ENCODE data around the gene PPDPF. TPM values are rescaled to one million over a fixed set of nuclear protein-coding genes. Genes with fewer than 3 reads are reported as not detected.

Gene PPDPF
- polyA plus RNA-seq, 2 of the 4 experiments (the other 2 are of a cell fraction): 7.7 to 217 TPM

- ChIA-PET POLR2A (no interaction called here), CTCF (interaction anchor here (1.0 to 7.6 kb wide), 4 partner anchors 14 to 414 kb away, joined by 3 to 49 read pairs (median 4); partner anchors contain the start of genes PRPF6, PTK6 and SRMS)
- Histone ChIP-seq H3K4me2 (no peak overlapping the region), H3K9me3 (no peaks in the 10 kb centered on the region), H3K4me3 (no peak overlapping the region), H3K27ac (no peak overlapping the region), H3K4me1 (no peaks in the 10 kb centered on the region)
- FAIRE-seq: no peak
- WGBS (ENCODE audit: missing lambda C conversion rate): 89% methylated on average over 29 of the region's 46 CpGs
- no peak for TF ChIP-seq EHMT2 (IDR thresholded peaks at IDR 0.05; ENCODE audit: low read depth)
- TF ChIP-seq HEYL (CRISPR knock-in tag; IDR thresholded peaks at IDR 0.05): no peak
- TF ChIP-seq EP300 (IDR thresholded peaks at IDR 0.05): no peak
- TF ChIP-seq PBX3 (IDR thresholded peaks at IDR 0.05): no peak
- no peak for TF ChIP-seq HDAC2 (IDR thresholded peaks at IDR 0.05)
- TF ChIP-seq CBX8 (IDR thresholded peaks at IDR 0.05): no peak
- no peak for TF ChIP-seq GATA3 (IDR thresholded peaks at IDR 0.05; ENCODE audit: borderline replicate concordance)
- TF ChIP-seq EHF (CRISPR knock-in tag; IDR thresholded peaks at IDR 0.05): no peak
- no peak for TF ChIP-seq REST (IDR thresholded peaks at IDR 0.05)
- no peak for TF ChIP-seq CTCF (IDR thresholded peaks at IDR 0.05)
- no peak for DNase-seq (ENCODE audit: low read depth in 1 of 2, low spot score in 1 of 2)
- peak; percentile 41 to 63; a peak in 5 of 6 replicates for ATAC-seq
These were observed 46.0 kb downstream of the PPDPF start for GRCh38 chr20:63566395-63567135.

- ChIA-PET CTCF (interaction anchor here (1.2 to 7.6 kb wide), 3 partner anchors 14 to 414 kb away, joined by 3 to 49 read pairs (median 4); partner anchors contain the start of genes PRPF6 and PTK6), POLR2A (no interaction called here)
- H3K4me2 ChIP-seq: no peak overlapping the region
- H3K4me1 ChIP-seq: no peaks in the 10 kb centered on the region
- TF ChIP-seq HOXB5 (CRISPR knock-in tag; IDR thresholded peaks at IDR 0.05): no peak
- no peak for TF ChIP-seq CBX2 (IDR thresholded peaks at IDR 0.05; ENCODE audit: borderline replicate concordance, low read depth)
- TF ChIP-seq NFE2L2 (conservative IDR thresholded peaks at IDR 0.05; ENCODE audit: low read length): no peak
- no peak for TF ChIP-seq MYC (IDR thresholded peaks at IDR 0.05; ENCODE audit: borderline replicate concordance, low read length)
- TF ChIP-seq MAX (IDR thresholded peaks at IDR 0.05): no peak
- TF ChIP-seq CBX8 (IDR thresholded peaks at IDR 0.05): no peak
- TF ChIP-seq MAFK (IDR thresholded peaks at IDR 0.05; ENCODE audit: partially characterized antibody): no peak
- no peak for TF ChIP-seq RFX5 (IDR thresholded peaks at IDR 0.05)
- DNase-seq (ENCODE audit: low read depth in 1 of 2, low spot score in 1 of 2) (no peak), FAIRE-seq (no peak), ATAC-seq (no peak)
- no peak overlapping the region for H3K4me3 ChIP-seq
- WGBS (ENCODE audit: missing lambda C conversion rate): 95% methylated on average over 21 of the region's 22 CpGs
- no peaks in the 10 kb centered on the region for H3K9me3 ChIP-seq
- no peak overlapping the region for H3K27ac ChIP-seq
These were observed 46.5 kb downstream of the PPDPF start for GRCh38 chr20:63567136-63567385.

Data from A549 (cell line).